GM11168 (cell line): ENCODE measurements around the gene NF1.
"Not testable (repeated sequence)": the region's sequence is repeated elsewhere in the genome, so short reads cannot be mapped to it uniquely, and the experiment has no call there.

Source experiments
- in situ Hi-C: fragments of 300-500 bp; cut with MboI; formaldehyde crosslinking; loops from one replicate; pipeline ENCODE4 v1.12.0; 2022; ENCODE audit warnings: low sequenced_read_pairs; ENCODE audit not compliant: unreplicated experiment

NF1 gene

DNA sequence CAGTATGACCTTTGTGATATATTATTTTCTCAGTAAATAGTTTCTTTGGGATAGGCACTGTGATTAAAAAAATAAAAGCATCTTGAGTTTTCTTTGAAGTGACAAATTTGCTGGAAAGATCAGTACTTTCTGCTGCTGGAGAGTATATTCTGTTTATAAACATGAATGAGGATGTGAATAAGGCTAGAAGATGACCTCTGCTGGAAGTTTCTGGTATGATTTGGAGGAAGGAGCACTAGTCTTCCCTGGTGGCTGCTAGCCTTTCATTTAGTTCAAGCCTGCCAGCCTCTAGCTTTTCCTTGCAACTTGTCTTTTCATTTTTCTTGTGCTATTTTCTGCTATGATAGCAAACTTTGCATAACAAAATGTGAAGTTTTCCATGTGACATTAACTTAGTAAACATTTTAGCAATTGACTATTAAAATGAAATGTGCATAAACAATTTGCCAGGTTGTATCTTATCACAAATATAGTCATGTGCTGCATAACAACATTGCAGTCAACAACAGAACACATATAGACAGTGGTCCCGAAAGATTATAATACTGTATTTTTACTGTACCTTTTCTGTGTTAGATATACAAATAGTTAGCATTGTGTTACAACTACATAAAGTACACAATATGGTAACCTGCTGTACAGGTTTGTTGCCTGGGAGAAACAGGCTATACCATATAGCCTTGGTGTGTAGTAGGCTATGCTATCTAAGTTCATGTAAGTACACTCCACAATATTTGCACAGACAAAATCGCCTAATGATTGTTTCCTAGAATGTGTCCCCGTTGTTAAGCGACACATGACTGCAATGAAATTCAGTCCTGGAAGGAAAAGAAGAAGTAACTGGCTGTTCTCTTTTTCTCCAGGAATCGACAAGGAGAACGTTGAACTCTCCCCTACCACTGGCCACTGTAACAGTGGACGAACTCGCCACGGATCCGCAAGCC lies 278.6 kb downstream of the NF1 start:
- in situ Hi-C loops: no loop called here

DNA sequence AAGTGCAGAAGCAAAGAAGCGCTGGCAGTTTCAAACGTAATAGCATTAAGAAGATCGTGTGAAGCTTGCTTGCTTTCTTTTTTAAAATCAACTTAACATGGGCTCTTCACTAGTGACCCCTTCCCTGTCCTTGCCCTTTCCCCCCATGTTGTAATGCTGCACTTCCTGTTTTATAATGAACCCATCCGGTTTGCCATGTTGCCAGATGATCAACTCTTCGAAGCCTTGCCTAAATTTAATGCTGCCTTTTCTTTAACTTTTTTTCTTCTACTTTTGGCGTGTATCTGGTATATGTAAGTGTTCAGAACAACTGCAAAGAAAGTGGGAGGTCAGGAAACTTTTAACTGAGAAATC lies 279.3 kb downstream of the NF1 start:
- in situ Hi-C loops: no loop called here

DNA sequence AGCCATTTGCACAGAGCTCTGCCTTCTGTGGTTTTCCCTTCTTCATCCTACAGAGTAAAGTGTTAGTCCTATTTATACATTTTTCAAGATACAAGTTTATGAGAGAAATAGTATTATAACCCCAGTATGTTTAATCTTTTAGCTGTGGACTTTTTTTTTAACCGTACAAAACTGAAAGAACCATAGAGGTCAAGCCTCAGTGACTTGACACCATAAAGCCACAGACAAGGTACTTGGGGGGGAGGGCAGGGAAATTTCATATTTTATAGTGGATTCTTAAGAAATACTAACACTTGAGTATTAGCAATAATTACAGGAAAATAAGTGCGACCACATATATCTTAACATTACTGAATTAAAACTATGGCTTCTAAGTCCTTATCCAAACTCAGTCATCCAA lies 279.7 kb downstream of the NF1 start:
- in situ Hi-C loops: no loop called here

DNA sequence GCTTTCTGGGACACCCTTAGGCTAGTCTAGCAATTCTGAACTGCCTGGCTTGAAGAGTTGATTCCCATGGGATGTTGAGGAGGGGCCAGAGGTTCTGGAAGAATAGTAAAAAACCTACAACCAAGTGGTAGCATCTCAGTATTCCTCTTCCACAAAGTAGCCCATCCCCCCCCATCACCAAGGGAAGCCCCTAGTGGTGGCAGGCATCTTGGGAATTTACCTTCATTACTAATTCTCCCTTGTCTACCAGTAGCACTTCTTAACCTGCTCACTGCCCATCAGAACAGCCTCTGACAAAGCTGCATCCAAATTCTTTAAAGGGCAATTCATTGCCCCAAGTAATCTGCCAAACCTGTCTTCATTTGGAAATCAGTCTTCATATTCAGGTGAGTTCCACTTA lies 283.9 kb downstream of the NF1 start:
- in situ Hi-C loops: no loop called here

DNA sequence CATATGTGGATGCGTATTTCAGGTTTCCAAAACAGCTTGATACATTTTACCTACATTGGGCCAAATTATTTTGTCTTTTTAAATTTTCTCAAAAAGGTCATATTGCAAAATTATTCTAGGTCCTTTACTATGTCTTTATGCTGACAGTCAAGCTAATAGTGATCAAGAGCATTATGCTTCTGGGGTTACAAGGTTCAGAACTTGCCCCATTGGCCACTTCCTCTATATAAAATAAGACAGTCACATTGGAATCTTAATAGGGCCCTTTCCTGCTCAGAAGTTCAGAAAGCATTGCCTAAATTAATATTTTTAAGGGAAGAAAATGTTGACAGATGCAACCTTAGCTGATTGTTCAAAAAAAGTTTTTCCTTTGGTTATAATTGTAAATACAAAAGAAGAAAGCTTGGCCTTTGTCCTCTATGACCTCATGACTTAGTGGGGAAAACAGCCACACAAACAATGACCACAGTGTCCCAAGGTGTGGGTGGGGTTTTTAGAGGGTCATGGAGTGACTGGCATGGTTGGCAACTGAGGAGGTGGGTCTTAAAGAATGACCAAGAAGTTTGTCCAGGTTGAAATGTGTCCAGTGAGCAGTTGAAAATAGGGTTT lies 284.9 kb downstream of the NF1 start:
- in situ Hi-C loops: no loop called here

DNA sequence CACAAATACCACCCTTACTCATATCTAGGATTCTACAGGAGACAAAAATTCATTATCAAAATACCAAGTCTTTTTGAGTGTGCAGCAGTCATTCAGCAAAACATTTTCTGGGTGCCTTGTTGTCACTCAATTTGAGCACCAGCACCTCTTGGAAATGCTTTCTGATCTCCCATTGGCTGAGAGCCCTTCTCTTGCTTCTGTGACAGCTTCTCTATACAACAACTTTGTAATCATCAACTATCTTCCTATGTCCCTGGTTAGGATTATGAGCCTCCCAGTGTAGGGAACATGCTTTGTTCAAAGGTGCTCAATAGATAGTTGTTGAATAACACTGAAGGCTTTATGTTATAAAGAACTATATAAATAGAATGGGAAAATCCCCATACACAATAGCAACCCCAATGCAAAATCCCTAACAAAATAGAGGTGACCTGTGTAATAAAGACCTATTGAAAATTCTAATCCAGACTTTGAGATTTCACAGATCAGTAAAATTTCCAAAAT lies 286.4 kb downstream of the NF1 start:
- in situ Hi-C loops: no loop called here

DNA sequence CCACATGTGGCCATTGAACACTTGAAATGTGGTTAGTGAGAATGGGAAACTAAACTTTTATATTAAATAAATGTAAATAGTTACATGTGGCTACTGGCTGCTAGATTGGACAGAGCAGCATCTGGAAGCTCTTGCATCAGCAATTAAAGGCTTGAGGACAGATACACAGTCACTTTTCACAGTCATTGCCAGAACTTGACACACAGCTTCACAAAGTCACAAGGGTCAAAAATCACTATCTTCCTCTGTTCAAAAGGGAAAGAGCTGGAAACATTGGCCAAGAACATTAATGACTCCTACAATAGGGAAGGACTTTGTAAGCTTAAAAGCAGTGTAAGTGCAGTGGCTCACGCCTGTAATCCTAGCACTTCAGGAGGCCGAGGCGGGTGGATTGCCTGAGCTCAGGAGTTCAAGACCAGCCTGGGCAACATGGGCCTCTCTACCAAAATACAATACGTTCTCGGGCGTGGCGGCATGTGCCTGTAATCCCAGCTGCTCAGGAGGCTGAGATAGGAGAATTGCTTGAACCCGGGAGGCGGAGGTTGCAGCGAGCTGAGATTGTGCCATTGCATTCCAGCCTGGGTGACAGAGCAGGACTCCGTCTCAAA lies 288.0 kb downstream of the NF1 start:
- in situ Hi-C loops: not testable (repeated sequence)

DNA sequence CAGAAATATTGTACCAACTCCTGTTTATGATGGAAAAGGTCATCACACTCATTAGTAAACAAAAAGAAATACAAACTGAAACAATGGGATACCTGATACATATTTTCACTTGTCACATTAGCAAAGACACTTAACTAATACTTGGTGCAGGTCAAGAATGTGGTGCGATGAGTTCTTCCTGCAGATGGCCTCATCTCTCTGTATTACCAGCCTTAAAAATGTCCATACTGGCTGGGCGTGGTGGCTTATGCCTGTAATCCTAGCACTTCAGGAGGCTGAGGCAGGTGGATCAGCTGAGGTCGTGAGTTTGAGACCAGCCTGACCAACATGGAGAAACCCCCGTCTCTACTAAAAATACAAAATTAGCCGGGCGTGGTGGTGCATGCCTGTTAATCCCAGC lies 288.7 kb downstream of the NF1 start:
- in situ Hi-C loops: not testable (repeated sequence)

DNA sequence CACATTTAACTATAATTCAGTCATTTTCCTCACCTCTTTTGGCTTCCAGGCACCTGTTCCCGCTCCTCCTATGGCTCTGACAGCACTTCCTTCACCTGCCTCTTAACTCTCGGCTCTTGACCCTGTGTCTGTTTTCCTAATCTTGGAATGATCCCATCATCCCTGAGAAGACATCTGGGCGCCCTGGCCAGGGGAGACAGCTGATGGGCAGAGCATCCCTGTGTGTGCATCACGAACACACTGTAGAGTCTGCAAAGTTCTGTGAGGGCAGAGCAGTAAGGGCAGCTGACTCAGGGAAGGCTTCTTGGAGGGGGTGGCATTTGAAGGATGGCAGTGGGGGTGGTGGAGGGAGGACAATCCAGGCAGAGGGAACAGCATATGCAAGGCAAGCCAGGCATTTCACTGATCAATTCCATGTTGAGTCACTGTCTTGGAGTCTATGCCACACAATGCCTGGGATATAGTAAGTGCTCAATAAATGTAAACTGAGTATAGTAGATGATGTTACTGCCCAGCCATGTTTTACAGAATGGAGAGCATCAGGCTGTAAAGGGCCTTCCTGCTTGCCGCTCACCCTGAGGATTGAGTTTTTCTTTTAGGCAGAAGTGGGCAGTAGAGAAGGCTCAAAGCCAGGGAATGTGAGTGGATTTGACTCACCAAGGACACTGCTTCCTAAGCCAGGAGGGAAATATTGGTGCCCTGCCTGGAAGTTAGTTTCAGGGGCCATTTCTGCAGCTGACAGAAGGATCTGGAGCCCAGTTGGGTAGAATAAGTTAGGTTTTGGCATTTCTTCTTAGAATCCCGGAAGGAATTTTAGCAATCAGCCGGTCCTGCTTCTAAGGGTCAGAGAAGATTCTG lies 290.9 kb downstream of the NF1 start:
- in situ Hi-C loops: no loop called here

DNA sequence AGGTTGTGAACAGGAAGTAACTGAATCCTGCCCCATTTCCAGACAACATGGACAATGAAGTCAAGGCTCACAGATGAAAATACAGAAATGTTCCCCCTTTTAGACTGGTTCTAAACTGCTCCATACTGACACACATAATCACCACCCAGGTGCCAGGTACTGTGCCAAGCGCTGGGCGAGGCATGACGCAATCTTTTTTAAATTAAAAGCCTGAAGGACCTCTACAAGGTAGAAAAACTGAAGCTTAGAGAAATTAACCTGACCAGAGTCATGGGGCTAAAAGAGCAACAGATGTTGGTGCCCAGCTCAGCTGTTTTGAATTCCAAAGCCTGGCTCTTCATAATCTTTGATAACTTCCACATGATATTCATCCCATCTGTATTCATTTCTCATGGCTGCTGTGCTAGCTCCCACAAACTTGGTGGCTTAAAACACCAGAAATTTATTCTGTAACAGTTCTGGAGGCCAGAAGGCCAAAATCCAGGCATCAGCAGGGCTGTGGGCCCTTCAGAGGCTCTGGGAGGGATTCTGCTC lies 291.8 kb downstream of the NF1 start:
- in situ Hi-C loops: no loop called here

DNA sequence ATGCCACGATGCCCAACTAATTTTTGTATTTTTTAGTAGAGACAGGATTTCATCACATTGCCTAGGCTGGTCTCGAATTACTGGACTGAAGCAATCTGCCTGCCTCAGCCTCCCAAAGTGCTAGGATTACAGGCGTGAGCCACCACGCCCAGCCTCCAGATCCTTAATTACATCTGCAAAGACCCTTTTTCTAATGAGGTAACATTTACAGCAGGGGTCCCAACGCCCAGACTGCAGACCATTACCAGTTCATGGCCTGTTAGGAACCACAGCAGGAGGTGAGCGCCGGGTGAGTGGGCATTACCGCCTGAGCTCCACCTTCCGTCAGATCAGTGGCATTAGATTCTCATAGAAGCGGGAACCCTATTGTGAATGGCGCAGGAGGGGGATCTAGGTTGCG lies 292.7 kb downstream of the NF1 start:
- in situ Hi-C loops: no loop called here

DNA sequence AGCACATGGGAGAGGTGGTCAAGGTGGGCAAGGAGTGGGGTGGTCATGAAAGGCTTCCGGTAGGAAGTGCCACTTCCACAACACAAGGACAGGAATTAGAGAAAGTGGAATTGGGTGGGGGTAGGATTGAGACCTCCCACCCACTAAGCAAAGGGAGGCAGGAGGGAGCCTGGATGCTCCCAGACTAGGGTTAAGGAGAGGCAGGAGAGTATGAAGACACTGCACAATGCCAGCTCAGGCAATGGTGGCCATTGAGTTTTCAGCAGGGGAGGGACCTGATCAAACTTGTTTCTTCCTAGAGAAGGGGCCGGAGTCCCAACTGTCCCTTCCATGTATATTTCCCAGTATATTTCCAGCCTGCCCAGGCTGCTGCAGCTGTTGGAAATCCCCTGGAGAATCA lies 293.6 kb downstream of the NF1 start:
- in situ Hi-C loops: no loop called here

DNA sequence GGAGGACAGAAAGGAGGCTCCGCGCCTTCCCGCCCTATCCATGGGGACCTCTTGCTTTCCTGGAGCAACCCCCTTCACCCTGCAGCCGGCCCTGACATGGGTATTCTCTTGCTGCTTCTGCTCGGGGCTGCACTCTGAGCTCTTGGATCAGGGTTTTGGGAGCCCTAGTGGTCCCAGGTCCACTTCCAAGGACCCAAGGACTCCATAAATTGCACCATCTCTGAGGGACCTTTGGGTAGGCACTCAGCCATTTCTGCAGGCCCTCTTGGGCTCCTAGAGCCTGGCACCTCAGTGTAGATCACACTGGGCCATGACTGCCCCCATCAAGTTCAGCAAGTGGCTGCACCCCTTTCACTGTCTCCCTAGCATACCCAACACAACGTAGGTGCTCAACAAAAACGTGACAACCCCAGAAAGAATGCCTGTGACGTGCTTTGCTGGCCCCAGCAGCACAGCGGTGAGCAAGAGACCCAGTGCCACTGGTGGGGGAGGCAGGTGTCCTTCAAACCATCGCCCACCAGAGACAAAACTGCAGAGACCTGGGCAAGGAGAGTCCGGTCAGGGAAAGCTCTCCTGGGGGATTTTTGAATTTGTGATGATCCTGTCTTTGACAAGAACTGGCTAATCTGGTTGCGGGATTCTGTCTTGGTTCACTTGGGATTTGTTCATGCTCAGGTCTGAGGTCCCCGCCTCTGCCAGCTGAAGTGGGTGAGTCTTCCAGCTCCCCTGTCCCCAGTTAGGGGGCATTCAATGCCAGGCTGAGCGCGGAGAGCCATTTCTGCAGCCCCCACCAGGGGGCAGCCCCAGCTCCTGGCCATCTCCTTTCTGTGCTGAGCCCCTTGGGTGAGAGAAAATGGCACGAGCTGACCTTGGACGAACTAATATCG lies 294.2 kb downstream of the NF1 start:
- in situ Hi-C loops: no loop called here

DNA sequence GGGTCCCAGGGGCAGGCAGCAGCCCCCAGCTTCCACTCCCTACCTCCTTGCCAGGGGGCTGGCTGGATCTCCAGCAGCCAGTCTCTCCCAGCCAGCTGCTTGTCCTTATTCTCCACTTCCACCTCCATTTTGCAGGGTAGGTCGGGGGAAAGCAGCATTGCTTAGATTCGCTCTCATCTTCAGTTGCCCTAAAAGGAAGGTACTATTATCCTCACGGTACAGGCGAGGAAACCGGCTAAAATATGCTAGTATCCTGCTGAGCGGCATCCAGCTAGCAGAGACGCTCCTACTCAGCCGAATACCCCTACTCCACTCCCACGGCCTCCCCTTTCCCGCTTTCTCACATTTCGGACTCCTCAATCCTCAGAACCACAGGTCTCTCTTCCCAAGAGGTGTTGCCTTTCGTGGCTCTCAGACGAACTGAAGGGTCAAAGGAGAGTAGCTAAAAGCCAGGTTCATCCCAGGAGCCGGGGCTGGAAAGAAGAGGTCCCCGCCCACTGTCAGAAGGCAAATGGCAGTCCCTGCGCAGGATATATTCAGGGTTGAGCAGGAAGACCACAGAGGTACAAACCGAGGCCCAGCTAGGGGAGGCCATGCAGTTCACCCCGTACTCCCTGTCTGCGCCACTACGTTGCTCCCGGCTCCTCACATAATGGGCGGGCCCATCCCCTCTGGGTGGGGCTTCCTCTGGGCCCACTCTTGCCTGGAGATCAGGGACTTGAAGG lies 295.0 kb downstream of the NF1 start:
- in situ Hi-C loops: no loop called here

DNA sequence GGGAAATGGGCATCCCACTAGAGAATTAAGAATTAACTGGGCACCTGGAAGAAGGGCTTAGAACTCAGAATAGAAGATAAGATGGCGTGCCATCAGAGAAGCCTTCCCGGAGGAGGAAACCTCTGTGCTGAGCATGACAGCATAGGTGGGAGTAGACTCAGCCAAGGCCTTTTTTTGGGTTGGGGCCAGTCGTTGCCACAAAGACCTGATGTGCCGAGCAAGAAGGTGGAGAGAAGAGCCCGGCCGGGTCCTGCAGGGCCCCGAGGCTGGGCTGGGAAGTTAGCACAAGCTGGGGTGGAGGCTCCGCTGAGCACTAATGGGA lies 295.6 kb downstream of the NF1 start:
- in situ Hi-C loops: no loop called here

DNA sequence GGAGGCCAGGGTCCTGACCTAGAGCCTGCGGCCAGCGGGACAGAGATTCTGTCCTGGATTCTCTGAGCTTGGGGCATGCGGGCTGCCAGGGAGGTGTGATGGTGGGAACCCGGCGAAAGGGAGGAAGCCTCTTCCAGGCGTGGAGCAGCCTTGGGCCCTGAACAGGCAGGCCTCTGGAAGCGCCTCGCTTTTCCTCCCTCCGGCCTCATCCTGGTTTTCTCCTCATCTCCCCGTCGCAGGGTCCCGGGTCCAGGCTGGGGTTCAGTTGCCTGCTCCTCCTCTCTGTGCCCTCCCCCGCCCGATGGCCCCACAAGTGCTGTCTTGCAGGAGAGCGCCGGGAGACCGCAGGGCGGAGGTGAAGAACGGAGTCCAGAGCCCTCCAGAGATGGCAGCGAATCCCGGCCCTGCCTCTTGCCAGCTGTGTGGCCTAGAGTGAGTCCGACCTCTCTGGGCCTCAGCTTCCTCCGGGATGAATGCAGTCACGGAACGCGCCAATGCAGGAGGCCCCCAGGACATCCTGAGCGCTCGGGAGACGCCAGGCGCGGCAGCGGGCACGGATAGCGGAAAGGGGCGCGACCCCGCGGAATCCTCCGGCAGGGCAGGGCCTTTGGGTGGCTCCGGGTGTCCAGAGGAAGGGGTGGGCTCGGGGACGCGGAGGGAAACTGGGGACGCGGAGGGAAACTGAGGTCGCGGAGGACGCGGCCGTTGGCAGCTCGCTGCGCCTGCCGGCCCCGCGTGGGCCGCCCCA lies 296.1 kb downstream of the NF1 start:
- in situ Hi-C loops: no loop called here

DNA sequence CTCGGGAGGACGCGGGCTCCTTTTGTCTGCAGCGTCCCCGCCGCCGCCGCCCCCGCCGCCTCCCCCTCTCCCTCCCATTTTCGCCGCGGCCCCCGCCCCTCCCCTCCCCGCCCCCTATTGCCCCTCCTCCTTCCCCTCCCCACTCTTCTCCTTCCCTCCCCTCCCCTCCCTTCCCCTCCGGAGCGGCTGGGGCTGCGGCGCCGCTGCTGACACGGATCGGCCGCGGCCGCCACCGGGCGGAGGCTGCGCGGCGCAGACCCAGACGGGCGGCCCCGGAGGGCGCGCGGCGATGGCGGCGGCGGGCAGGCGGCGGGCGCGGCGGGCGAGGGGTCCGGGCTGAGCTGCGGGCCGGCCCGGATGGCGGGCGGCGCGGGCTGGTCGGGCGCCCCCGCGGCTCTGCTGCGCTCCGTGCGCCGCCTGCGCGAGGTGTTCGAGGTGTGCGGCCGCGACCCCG lies 296.7 kb downstream of the NF1 start, which contains the start of gene RAB11FIP4:
Gene RAB11FIP4, plus strand, starts transcription at position 180 of the 454 bp plus-strand sequence. Its CDS starts 178 bp downstream, at position 358.
- in situ Hi-C loops: no loop called here
